NCI-H446 treated with DMSO at 0.1 percent for 48 hours (cell line): Measurements from ENCODE around the gene RPS6KB2.
A peak's percentile ranks its signal among the peaks of the same experiment; 100 is the strongest.
"Not testable (repeated sequence)": the region's sequence is repeated elsewhere in the genome, so short reads cannot be mapped to it uniquely, and the experiment has no call there.

Source experiments
- DNase-seq: peaks from one replicate; lab custom pipeline; 2025; lab: John Stamatoyannopoulos, UW

Gene RPS6KB2

DNA sequence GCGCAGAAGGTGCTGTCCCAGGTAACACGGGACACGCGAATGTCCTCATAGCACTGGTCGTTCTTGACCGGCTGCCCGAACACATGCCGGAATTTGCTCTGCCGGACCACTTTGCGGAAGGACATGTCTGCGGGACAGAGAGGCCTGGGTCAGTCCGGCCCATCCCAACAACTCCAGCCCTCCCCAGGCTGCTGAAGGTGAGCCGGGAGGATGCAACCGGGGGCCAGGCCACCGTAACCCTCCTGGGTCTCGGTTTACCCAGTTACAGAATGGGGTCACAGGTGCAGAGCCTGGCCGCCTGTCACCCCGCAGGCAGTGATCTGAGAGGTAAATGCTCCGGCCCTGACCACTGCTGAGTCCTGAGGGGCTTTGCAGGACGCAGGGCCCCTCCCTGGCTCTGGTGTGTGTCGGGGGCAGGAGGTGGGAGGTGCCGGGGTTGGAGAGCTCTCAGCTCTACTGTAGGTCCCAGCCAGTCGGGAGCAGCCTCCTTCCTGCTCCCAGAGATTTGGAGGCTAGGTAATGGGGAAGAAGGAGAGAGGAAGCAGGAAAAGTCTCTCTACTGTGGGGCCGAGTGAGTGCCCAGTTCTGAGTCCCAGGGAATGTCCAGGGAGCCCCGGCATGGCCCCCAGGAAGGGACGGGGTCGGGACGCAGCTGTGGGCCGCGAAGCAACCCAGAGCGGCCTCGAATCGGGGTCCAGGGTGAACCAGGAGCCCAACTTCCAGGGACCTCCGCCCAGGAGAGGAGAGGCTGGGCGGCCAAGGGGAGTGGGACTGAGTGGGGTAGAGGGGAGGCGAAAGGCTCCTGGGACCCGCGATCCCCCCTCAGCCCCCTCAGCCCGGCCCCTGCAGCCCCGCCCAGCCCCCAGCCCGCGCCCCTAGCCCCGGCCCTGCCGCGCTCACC lies 14.5 kb downstream of the RPS6KB2 start:
- no peak for DNase-seq

DNA sequence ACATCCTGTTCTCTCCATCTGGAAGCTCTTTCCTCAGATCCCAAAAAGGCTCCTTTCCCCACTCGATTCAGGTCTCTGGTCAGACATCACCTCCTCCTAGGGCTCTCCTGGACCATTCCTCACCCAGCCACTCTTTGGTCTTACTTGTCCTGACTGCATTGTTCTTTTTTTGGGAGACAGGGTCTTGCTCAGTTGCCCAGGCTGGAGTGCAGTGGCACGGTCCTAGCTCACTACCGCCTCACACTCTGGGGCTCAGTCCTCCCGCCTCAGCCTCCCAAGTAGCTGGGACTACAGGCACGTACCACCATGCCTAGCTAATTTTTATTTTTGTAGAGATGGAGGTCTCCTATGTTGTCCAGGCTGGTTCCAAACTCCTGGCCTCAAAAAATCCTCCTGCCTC lies 17.2 kb downstream of the RPS6KB2 start:
- DNase-seq = no peak

DNA sequence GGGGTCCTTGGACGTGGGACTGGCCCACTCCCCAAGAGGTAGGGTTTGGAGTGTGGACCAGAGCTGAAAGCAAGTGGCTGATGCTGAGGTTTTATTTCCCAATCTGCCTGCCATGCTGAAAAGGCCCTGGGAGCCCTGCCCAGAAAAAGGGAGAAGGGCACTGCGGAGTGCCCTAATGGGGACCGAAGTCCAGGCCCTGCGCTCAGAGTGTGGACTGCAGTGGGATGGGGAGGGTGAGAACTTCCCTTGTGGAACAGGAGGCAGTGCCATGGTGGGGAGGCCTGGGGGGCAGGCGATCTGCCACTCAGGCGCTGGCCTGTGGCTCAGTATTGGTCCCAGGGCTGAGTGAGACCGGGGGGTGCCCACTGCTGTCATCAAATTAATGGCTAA lies 19.9 kb downstream of the RPS6KB2 start:
- DNase-seq = no peak

DNA sequence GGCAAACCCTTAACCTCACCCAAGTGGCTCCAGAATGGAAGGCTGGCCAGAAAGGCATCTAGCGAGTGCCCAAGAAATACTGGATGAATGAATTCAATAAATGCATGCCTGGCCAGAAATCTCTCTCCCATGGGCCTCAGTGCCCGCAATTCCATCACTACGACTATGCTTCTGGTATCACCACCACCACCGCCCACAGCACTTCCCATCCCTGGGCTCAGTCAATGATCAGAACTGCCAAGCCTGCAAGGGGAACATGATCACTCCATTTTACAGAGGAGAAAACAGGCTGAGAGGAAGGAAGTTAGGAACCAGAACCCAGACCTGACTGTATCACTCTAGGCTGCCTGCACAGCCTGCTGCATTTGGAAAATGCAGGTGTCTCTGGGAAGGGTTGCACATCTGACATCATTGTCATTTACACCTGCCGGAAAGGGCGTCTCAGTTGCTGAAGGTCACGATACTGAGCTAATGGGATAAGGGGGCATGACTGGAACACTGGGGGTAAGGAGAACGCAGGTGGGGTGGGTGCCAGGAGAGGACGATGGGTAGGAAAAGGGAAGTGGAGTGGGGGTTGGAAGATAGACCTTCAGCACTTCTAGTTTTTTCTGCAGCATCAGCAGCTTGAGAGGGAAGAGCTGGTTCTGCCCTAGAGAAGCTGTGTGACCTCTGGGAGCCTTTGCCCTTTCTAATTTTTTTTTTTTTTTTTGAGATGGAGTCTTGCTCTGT lies 21.0 kb downstream of the RPS6KB2 start:
- DNase-seq = no peak

DNA sequence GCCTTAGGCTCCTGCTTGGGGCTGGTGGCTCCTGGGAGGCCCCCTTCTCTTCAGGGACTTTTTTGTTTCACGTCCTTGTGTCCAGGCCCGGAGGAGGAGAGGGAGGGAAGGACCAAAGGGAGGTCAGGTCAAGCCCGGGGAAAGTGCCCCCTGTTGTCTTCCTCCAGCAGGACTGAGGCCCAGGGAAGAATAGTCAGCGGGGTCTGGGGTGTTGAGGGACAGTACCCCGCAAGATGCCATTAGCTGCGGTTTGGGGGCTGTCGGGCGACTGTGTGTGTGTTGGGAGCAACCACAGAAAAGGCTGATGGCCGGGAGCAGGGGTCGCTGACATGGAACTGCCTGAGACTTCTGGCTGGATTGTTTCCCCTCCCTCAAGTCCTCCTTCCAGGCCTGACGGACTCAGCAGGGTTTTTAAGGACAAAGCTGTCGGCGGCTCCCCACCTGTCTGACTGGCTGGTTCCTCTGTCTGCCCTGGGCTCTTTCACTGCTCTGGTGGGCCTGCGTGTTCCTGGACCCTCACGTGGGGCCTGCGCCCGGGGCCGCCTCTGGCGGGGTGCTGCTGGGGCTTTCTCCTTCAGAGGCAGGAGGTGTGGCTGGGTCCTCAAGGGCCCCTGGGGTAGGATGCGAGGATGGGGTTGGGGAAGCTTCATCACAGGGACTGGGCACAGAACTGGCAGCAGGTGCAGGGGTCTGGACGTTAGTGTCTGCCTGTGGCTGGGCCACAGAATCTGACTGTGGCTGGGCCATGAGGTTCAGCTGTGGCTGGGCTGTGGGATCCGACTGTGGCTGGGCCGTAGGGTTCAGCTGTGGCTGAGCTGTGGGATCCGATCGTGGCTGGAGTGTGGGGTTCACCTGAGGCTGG lies 22.7 kb downstream of the RPS6KB2 start:
- DNase-seq = no peak

DNA sequence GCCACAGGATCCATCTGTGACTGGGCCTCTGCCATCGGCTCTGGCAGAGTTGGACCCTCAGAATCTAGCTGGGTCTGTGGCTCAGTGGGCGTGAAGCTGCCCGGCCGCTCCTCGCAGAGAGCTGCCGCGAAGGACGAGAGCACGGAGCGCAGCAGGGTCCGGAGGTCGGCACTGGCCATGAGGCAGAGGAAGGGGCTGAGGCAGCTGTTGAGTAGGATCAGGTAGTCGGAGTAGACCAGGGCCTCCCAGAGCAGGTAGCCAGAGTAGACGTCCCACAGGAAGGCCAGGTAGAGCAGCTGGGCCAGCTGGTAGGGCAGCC lies 23.3 kb downstream of the RPS6KB2 start:
- no peak for DNase-seq

DNA sequence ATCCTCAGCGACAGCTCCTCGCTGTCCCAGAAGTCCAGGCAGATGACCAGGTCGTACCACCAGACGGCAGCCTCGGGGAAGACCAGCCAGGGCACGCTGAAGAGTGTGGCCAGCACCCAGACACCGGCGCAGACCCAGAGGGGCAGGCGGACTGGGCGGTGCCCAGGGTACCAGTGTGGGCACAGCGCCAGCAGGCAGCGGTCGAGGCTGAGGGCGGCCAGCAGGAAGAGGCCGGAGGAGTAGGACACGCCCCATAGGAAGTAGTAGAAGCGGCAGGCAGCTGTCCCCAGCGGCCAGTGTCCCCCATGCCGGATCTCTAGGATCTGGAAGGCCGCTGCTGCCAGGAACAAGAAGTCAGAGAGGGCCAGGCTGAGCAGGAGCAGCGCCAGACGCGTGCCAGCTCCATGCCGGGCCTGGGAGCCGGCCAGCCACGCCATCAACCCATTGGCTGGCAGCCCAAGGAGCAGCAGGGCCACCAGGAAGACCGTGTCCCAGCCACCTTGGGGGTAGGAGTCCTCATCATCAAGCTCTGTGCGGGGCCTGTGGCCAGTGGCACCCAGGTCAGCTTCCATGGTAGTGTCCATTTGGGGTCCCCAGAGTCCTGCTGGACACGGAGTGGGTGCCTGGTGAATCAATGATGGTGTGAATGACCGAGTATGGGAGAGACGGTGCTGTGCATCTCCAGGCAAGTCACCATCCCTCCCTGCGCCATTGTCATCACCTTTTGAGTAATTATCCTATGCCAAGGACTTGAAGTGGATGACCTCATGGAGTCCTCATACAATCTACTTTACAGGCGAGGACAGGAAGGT lies 24.1 kb downstream of the RPS6KB2 start, which contains the start of gene GPR152:
Gene GPR152, minus strand, starts transcription at position 589 of the 812 bp plus-strand sequence. Its CDS starts 5 bp downstream, at position 584.
- peak; percentile 4 for DNase-seq

DNA sequence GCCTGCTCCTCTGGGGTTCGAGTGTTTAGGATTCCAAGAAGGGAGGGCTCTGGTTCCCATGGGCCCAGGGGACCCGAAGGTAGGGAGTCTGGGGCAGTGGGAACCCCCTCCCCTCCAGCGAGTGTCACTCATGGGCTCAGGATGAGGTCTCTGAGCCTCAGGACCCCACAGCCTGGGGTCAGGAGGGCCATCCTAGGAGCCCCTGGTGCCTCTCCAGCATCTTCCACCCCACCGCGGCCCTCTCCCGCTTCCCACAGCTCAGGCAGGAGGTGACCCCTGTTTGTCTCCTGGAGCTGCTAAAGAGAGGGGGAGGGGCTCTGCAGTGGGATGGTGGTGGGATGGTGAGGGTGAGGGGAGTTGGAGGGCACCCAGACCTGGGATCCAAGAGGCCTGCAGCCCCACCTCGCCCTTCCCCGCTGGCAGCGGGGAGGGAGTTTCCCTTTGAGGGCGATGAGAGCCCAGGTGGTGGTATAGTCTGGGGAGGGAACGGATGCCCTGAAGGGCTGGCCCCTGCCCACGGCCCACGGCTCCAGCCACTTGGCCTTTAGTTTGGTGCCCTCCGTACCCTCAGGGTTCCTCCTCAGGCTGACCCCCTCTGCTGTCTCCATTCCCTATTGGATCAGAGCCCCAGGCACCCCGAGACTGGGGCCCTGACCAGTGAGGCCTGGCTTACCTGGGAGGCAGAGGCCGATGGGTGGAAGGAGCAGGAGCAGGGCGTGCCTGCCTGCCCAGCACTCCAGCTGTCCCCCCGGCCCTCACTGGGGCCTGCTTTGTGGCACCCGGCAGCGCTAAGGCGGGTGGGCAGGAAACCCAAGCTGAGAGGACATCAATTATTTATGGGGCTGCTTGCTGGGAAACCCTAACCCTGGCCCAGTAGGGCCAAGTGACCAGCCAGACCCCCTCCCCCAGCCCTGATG lies 25.8 kb downstream of the RPS6KB2 start:
- no peak for DNase-seq

DNA sequence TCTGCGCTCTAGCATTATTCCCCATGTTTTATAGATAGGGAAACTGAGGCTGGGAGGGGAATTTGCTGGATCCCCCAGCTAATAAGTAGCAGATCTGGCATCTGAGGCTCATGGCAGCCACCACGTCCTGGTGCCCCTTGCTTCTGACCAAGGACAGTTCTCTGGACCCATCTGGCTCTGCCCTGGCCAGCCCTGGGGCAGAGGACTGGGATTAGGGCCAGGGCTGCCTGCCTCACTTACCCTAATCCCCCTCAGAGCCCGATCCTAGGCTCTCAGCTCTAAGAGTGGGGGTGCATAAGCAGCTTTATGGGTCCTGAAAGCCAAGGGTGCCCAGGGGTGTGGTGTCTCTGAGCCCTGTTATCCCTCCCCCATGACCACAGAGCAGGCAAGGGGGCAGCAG lies 26.8 kb downstream of the RPS6KB2 start, which contains the start of gene CABP4:
Gene CABP4, plus strand, starts transcription at position 301 of the 400 bp plus-strand sequence. Its CDS starts 70 bp downstream, at position 371.
- DNase-seq = no peak

DNA sequence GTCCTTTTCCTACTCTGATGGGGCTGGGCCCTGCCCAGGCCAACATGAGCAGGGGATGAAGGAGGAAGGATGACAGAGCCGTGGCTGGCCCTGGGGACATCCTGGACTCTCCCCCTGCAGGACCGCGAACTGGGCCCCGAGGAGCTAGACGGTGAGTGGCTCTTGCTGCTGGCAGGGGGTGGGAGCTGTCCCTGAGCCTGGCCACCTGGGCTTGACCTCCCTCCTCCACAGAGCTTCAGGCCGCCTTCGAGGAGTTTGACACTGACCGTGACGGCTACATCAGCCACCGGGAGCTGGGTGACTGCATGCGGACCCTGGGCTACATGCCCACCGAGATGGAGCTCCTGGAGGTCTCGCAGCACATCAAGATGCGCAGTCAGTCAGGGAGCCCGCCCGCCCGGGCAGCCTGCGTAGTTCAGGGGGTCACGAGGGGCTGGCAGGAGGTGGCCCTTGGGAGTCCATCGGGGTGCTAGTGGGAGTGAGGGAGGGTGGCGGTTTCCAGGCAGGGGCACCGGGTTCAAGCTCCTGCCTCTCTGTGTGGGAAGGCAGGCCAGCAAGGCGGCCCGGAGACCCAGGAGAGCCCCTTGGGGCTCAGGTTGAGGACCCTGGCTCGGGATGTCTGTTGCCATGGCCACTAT lies 27.9 kb downstream of the RPS6KB2 start:
- DNase-seq = no peak

DNA sequence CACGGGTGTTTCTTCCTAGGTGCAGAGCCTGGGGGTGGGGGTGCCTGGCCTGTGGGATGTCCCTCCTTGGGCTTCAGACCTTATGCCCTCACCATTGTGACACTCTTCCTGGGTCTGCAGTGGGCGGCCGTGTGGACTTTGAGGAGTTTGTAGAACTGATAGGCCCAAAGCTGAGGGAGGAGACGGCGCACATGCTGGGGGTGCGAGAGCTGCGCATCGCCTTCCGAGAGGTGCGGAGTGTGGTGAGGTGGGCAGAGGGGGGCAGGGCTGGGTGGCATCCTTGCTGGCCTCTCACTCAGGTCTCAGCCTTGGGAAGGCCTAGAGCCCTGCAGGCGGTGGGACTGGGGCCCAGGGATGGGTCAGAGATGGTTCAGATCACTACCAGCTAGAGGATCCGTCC lies 29.2 kb downstream of the RPS6KB2 start:
- no peak for DNase-seq

DNA sequence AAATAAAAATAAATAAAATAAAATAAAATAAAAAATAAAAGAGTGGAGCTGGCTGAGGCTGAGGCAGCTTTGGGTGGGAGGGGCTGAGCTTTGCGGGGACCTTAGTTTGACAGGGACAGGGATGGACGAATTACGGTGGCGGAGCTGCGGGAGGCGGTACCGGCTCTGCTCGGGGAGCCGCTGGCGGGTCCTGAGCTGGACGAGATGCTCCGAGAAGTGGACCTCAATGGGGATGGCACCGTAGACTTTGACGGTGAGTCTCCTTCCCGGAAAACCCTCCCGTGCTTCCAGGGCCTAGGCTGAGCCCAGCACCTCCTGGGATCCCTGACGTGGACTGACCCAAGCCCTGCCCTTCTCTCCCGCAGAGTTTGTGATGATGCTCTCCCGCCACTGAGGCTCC lies 30.0 kb downstream of the RPS6KB2 start:
- no peak for DNase-seq

DNA sequence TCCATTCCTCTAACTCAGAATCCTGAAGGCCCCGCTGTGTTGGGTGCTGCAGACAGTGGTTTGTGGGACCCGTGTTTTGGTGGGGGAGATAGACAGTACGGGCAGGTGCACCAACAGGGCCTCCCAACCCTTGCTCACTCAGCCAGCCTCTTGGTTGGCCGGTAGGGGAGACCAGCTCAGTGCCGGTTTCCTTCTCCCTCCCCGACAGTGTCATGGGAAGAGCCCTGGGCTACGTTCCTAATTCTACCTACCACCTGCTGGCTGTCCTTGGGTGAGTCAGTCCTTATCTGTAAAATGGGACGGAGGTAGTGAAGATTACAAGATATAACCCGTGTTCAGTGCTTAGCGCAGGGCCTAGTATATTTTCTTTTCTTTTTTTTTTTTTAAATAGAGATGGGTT lies 34.9 kb downstream of the RPS6KB2 start:
- no peak for DNase-seq

DNA sequence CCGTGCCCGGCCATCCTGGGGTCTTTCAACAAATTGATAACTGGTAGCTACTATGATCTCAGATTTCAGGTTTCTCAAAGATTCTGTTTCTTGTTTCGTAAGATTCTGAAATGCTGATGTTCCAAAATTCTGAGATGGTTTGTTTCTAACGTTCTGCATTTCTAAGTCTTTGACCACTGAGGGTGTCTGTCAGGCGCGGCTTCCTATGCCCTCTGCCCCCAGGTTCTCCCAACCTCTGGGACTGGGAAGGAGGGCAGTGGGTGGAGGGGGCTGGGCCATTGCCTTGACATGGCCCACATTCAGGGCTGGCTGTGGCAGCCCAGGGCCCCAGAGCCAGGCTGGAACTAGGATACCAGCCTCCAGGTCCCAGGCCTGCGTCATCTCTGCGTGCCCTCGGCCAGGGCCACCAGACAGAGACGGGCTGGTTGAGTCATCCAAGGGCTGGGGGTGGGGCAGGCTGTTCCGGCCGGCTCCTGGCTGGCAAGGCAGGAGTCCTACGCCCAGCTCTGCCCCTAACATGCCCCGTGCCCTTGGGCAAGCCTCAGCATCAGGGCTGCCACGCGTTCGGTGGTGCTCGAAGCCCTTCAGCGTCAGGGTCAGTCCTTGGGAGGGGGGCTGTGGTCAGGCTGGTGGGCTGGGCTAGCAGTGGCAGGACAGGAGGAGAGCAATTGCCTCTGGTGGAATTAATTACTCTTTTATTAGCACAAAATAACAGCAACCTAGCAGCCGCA lies 35.6 kb downstream of the RPS6KB2 start:
- DNase-seq = no peak

DNA sequence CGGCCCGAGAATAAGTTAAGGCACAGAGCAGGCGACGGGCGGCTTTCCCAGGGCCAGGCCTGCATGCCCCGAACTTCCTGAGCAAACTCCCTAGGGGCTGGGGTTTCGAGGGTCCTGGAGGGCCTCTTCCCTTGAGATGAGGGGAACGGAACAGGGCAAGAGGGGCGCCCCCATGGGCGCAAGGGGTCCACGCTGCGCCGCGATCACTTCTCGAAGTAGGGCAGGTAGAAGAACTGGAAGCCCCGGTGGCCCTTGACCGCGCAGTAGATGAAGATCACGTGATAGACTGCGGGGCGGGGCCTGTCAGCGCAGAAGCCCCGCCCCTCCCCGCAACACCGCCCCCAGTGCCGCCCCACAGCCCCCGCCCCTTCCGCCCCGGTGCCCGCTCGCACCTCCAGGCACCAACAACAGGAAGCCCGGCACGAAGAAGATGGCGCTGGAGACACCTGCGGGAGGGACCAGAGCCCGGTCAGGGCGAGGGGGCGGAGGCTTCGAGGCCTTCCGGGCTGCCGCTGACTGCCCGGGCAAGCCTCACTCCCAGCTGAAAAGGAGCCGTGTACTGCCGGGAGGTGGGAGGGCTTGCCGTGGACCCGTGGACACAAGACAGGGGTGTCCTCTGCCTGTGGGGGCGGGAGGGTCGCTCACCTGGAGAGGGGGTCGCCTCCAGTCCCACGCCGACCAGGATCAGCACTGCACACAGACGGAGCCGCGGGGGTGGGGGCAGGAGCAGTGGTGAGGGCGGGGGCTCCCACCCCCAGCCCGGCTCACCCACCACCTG lies 36.3 kb downstream of the RPS6KB2 start:
- no peak for DNase-seq

DNA sequence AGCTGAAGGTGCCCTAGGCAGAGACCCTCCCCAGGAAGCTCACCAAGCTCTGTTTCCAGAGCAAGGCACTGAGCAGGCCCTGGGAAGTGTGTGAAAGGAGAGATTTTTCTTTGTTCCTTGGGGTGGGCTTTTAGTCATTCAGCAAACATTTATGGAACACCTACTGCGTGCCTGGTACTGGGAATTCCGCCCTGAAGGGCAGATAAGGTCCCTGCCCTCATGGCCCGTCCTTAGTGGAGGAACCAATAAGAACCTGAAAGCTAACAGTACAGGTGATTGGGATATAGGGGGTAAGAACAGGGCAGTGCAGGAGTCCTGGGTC lies 36.9 kb downstream of the RPS6KB2 start:
- DNase-seq = no peak

DNA sequence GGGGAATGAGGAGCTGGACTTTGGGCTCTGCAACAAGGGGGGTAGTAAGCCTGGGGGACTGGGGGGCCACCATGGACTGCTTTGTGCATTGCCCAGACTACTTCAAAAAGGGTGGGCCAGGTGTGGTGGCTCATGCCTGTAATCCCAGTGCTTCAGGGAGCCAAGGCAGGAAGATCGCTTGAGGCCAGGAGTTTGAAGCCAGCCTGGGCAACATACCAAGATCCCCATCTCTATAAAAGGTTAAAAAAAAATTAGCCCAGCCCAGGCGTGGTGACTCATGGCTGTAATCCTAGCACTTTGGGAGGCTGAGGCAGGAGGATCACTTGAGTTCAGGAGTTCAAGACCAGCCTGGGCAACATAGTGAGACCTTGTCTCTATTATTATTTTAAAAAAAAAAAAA lies 37.2 kb downstream of the RPS6KB2 start:
- not testable (repeated sequence) for DNase-seq

DNA sequence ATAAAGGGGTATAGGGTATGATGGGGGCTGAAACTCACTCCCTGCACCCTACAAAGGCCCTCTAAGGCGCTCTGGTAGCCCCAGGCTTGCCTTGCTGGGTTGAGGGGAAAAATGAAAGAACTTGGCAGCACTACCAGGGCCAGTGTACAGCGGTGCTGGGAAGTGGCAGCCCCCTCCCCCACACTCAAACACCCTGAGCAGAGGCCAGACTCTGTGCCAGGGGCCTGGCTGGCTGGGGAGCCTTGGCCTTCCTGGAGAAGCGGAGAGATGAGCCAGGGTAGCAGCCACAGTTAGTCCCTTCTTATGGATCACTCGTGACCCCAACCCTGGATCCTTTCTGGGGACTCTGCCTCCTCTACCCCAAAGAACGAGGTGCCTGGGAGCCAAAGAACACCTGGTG lies 38.1 kb downstream of the RPS6KB2 start:
- no peak for DNase-seq
